ENCODE results near the gene RALGAPB.

Gene RALGAPB

DNA sequence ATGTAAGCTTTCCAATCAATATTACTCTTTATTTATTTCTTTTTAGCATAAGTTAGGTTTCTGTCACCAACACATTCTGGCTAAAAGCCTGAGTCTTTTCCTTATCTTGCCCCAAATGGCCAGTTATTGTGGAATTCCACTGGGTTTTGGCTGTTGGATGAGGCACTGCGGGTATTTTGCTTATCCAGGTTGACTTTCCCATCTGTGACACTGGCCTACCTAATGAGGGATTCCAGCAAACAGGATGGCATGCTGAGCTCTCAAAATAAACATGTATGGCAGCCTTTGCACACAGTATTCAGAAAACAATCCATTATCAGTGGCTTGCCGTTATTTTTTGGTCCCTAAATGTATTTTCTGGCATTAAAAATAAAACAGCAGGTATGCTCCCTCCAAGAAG is 6.5 kb upstream of the RALGAPB start:
- no peak for TF ChIP-seq FOXM1 (IDR thresholded peaks at IDR 0.05; ENCODE audit: borderline replicate concordance, low read depth)
- TF ChIP-seq TCF12 (IDR thresholded peaks at IDR 0.05; ENCODE audit: low read depth): no peak
- TF ChIP-seq TAF1 (IDR thresholded peaks at IDR 0.05; ENCODE audit: low read depth): no peak
- TF ChIP-seq CEBPB (IDR thresholded peaks at IDR 0.05): no peak
- TF ChIP-seq TEAD4 (IDR thresholded peaks at IDR 0.05): no peak
- no peak for TF ChIP-seq ZBTB7A (IDR thresholded peaks at IDR 0.05; ENCODE audit: low read depth)
- TF ChIP-seq NFIC (IDR thresholded peaks at IDR 0.05): no peak
- no peak for TF ChIP-seq RAD21 (IDR thresholded peaks at IDR 0.05; ENCODE audit: low read depth)
- no peak for TF ChIP-seq EP300 (IDR thresholded peaks at IDR 0.05; ENCODE audit: borderline replicate concordance)
- no peak for TF ChIP-seq YY1 (IDR thresholded peaks at IDR 0.05; ENCODE audit: low read depth)
- TF ChIP-seq, protein P1, sequence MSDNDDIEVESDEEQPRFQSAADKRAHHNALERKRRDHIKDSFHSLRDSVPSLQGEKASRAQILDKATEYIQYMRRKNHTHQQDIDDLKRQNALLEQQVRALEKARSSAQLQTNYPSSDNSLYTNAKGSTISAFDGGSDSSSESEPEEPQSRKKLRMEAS (IDR thresholded peaks at IDR 0.05): no peak
- TF ChIP-seq, protein P2, sequence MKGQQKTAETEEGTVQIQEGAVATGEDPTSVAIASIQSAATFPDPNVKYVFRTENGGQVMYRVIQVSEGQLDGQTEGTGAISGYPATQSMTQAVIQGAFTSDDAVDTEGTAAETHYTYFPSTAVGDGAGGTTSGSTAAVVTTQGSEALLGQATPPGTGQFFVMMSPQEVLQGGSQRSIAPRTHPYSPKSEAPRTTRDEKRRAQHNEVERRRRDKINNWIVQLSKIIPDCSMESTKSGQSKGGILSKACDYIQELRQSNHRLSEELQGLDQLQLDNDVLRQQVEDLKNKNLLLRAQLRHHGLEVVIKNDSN (IDR thresholded peaks at IDR 0.05): no peak
- no peak for TF ChIP-seq CREB1 (IDR thresholded peaks at IDR 0.05; ENCODE audit: low read depth)
- no peak for TF ChIP-seq EGR1 (IDR thresholded peaks at IDR 0.05)
- TF ChIP-seq, protein P3, sequence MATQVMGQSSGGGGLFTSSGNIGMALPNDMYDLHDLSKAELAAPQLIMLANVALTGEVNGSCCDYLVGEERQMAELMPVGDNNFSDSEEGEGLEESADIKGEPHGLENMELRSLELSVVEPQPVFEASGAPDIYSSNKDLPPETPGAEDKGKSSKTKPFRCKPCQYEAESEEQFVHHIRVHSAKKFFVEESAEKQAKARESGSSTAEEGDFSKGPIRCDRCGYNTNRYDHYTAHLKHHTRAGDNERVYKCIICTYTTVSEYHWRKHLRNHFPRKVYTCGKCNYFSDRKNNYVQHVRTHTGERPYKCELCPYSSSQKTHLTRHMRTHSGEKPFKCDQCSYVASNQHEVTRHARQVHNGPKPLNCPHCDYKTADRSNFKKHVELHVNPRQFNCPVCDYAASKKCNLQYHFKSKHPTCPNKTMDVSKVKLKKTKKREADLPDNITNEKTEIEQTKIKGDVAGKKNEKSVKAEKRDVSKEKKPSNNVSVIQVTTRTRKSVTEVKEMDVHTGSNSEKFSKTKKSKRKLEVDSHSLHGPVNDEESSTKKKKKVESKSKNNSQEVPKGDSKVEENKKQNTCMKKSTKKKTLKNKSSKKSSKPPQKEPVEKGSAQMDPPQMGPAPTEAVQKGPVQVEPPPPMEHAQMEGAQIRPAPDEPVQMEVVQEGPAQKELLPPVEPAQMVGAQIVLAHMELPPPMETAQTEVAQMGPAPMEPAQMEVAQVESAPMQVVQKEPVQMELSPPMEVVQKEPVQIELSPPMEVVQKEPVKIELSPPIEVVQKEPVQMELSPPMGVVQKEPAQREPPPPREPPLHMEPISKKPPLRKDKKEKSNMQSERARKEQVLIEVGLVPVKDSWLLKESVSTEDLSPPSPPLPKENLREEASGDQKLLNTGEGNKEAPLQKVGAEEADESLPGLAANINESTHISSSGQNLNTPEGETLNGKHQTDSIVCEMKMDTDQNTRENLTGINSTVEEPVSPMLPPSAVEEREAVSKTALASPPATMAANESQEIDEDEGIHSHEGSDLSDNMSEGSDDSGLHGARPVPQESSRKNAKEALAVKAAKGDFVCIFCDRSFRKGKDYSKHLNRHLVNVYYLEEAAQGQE (IDR thresholded peaks at IDR 0.05; ENCODE audit: low read depth): no peak

DNA sequence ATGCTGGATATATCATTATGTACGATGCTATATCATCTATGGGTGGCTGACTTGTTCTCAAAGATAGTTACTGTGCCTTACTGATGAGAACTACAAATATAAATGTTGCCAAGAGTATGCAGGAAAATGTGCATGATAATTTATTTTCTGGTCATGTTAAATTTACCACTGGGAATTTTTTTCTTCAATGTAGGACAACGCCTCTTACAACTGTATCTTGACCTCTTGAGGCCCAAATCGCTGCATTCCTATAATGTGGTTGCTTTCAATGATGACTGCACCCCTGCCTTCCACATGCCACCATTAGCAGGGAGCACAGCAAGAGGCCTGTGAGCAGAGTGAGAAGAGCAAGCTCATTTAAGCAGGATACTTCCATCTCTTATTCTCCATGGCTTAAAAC is 5.7 kb upstream of the RALGAPB start:
- no peak for TF ChIP-seq CEBPB (IDR thresholded peaks at IDR 0.05)

DNA sequence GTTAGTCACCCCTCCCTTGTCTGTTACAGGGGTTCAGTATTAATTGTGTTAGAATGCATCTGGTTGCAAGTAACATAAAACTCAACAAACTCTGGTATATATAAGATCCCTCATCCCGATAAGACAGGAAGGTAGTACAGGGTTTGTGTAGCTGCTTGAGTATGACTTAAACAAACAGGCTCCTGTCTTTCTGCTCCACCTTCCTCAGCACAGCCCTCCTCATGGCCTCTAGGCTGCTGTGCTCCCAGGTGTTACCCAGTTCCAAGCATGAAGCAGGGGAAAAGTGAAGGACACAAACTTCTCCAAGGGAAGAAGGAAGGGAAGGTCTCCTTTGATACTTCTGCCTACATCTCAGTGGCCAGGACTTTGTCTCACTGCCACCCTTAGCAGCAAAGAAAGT is 1.4 kb upstream of the RALGAPB start:
- TF ChIP-seq EP300 (IDR thresholded peaks at IDR 0.05; ENCODE audit: borderline replicate concordance) (no peak), RAD21 (IDR thresholded peaks at IDR 0.05; ENCODE audit: low read depth) (no peak)

DNA sequence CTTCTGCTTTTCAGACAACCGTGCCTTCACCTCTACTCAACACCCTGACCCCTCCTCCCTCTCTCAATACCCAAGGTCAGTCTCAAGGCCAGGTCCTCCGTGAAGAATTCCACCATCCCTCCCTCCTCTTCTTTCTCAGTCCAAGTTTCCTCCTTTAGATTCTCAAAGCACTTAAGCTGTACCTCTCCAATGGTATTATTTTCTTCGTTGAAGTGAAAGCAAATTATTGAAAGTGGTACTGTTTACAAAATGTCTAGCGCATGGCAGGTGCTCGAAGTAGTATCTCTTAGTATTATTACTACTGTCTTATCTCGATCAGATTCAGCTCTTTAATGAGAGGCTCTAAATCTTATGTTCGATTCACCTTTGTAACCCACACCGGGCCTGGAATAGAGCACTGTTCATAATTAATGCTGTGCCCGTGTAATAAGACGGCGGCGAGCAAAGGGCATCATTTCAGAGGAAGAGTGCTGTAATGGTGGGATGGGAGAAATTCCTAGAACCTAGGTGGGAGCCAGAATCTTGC is 593 bp upstream of the RALGAPB start:
- TF ChIP-seq RAD21 (IDR thresholded peaks at IDR 0.05; ENCODE audit: low read depth) (no peak), FOXM1 (IDR thresholded peaks at IDR 0.05; ENCODE audit: borderline replicate concordance, low read depth) (no peak), CEBPB (IDR thresholded peaks at IDR 0.05) (no peak), EGR1 (IDR thresholded peaks at IDR 0.05) (no peak), ZBTB7A (IDR thresholded peaks at IDR 0.05; ENCODE audit: low read depth) (no peak), EP300 (IDR thresholded peaks at IDR 0.05; ENCODE audit: borderline replicate concordance) (no peak), TCF12 (IDR thresholded peaks at IDR 0.05; ENCODE audit: low read depth) (no peak), TAF1 (IDR thresholded peaks at IDR 0.05; ENCODE audit: low read depth) (no peak), NFIC (IDR thresholded peaks at IDR 0.05) (no peak), YY1 (IDR thresholded peaks at IDR 0.05; ENCODE audit: low read depth) (no peak), TEAD4 (IDR thresholded peaks at IDR 0.05) (no peak), CREB1 (IDR thresholded peaks at IDR 0.05; ENCODE audit: low read depth) (no peak)
- TF ChIP-seq, protein P2 (IDR thresholded peaks at IDR 0.05): no peak
- TF ChIP-seq, protein P3 (IDR thresholded peaks at IDR 0.05; ENCODE audit: low read depth): no peak
- TF ChIP-seq, protein P1 (IDR thresholded peaks at IDR 0.05): no peak

DNA sequence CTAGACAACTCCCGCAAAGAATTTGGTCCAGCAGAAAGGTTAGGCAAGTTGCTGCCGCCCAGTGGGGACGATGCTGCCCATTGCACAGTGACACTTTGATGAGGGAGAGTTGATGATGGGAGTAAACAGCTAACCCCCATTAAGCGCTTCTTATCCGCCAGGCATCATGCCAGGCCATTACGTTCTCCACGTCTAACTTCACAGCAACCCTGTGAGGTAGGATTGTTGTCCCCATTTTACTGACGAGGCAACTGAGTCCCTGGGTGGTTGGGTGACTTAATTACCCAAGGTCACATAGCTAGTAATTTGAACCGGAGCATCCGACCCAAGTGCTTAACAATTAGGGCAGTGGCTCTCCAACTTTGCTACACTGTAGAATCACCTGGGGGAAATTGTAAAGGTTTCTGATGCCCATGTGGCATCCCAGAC is 738 bp downstream of the RALGAPB start:
- TF ChIP-seq TCF12 (IDR thresholded peaks at IDR 0.05; ENCODE audit: low read depth): no peak
- peak; percentile 15; the same call in 1 of the 2 replicates for TF ChIP-seq RAD21 (IDR thresholded peaks at IDR 0.05; ENCODE audit: low read depth)

DNA sequence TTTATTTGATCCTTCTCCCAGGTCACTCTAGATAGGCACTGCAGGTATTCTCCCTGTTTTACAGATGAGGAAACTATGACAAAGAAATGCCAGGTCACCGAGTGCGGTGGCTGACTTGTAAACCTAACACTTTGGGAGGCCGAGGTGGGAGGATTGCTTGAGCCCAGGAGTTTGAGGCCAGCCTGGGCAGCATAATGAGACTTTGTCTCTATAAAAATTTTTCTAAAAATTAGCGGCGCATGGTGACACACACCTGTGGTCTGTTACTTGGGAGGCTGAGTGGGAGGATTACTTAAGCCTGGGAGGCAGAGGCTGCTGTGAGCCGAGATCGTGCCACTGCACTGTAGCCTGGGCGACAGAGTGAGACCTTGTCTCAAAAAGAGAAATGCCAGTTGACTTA is 5.1 kb downstream of the RALGAPB start:
- TF ChIP-seq, protein P2 (IDR thresholded peaks at IDR 0.05): no peak
- TF ChIP-seq, protein P1 (IDR thresholded peaks at IDR 0.05): no peak
- TF ChIP-seq EGR1 (IDR thresholded peaks at IDR 0.05): no peak
- no peak for TF ChIP-seq CREB1 (IDR thresholded peaks at IDR 0.05; ENCODE audit: low read depth)
- TF ChIP-seq NFIC (IDR thresholded peaks at IDR 0.05): no peak
- no peak for TF ChIP-seq TCF12 (IDR thresholded peaks at IDR 0.05; ENCODE audit: low read depth)
- no peak for TF ChIP-seq CEBPB (IDR thresholded peaks at IDR 0.05)
- no peak for TF ChIP-seq TEAD4 (IDR thresholded peaks at IDR 0.05)
- no peak for TF ChIP-seq RAD21 (IDR thresholded peaks at IDR 0.05; ENCODE audit: low read depth)
- no peak for TF ChIP-seq ZBTB7A (IDR thresholded peaks at IDR 0.05; ENCODE audit: low read depth)

Data from Ishikawa (cell line).